Effector CD8-positive, alpha-beta T cell (primary cell): Measurements from ENCODE around the gene MRPS27.

Experiments used
- DNase-seq: peaks from one replicate; lab custom pipeline; 2025; lab: John Stamatoyannopoulos, UW

The MRPS27 gene

DNA sequence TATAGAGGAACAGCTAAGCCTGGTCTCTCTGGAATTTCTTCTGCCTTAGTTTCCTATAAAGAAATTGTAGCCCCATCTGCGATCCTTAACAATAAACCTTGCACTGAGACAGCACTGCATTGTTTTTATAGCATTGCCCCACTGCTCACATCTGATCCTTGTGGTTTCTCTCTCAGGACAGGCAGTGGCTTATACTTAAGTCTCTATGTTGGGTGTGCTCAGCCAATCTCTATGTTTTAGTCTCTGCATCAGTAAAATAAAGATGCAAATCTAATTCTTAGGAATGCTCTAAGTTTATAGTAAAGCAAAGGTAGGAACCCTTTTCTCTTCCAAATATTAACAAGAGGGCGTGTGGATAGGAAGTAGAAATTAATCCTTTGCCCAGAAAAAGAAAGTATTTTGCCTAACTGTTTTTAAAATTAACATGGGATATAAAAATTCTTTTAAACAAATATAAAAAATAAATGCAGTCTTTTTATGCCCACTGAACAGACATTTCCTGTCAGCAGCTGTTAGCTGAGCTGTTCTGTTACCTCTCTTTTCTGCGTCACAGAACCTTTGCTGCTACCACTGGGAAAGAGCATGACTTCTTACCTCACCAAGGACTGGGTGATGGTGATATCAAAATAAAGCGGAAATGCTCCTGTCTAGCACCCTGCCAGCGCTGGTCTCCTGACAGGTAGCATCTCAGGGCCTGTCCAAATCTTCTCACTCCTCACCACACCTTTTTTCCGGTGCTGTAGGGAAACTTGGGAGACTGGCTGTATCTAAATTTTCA lies 29.5 kb downstream of the MRPS27 start:
- DNase-seq = no peak

GRCh38 chr5:72288924-72289323 lies 31.1 kb downstream of the MRPS27 start:
- no peak for DNase-seq

DNA sequence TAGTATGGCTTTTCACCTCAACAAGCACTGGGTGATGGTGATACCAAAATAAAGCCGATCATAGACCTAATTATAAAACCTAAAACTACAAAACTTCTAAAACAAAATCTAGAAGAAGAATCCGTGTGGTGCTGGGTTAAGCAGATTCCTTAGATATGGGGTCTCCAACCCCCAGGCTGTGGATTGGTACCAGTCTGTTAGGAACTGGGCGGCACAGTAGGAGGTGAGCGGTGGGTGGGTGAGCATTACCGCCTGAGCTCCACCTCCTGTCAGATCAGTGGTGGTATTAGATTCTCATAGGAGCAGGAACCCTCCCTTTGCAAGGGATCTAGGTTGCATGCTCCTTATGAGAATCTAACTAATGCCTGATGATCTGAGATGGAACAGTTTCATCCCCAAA lies 33.2 kb downstream of the MRPS27 start:
- no peak for DNase-seq

DNA sequence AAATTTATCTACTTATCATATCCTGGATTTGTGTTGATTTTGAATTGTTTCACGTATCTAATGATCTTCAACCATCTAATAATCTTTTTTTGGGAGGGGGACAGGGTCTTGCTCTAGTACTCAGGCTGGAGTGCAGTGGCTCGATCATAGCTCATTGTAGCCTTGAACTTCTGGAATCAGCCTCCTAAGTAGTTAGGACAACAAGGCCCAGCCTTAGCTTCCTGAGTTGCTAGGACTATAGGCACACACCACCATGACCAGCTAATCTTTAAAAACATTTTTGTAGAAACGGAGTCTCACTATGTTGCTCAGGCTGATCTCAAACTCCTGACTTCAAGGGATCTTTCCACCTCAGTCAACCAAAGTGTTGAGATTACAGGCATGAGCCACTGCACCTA lies 34.6 kb downstream of the MRPS27 start:
- no peak for DNase-seq

GRCh38 chr5:72284559-72285423 lies 35.2 kb downstream of the MRPS27 start:
- DNase-seq = no peak

DNA sequence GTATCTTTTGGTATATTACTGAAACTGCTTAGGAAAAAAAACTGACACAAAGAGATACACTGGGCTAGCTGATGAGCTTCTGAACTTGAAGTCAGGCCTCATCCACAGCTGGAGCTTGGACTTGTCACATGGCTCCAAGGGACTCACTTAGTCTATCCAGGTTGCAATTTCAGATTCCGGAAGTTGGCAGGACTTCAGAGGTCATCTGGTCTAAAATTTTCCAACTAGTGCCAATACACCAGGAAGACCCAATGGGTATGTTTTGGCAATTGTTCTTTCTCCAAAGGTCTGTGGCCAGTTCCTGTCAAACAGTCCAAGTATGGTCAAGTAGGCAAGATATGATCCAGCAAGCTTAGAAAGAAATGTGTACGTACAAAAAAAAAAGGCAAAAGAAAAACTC lies 36.7 kb downstream of the MRPS27 start:
- DNase-seq = no peak

DNA sequence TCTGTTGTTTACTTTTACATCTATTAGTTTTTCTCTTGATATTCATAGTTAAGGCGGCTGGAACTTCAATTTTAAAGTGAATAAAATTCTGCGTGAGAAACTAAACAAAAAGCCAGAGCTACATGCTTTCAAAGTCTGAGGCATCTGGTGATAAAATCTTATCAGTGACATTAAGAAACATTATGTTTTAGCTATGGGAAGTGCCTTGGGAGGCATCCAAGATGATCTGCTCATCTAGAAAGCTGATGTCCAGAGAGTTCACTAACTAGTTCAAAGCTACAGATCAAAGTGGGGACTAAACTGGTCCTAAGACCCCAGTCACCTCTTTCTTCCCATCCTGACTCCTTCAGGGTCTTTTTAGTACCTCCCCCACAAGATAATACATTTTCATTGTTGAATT lies 37.2 kb downstream of the MRPS27 start:
- DNase-seq = no peak

DNA sequence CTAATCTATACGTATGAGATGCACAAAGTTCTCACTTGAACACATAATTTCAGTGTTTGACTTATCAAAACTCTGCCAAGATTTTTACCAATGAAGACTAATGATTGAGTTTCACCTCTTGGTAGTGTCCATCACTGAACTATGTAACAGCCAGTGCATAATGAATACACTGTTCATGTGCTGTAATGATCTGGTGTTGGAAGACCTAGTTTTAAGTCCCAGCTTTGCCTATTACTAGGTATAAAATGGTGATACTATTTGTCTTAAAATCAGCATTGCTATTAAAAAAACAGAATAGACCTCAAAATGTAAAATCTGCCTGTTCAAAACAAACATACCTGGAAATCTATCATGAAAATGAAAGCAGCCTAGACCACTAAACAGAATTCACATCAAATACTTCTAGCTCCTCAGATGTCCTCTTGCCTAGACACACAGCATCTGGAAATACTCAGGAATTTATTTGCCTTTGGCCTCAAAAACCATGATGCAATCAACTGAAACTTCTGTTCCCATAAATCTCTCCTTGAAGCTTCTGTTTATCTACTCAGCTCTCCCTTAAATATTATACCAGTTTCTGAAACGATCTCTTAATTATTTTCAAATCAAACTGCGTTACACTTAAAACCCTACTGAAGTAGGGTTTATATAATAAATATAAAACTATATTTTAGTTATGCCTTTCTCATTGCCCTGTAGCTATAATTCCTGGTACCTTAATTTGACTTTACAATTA lies 38.1 kb downstream of the MRPS27 start:
- no peak for DNase-seq

- DNase-seq = no peak
Measured at GRCh38 chr5:72281430-72281763, 38.6 kb downstream of the MRPS27 start.

DNA sequence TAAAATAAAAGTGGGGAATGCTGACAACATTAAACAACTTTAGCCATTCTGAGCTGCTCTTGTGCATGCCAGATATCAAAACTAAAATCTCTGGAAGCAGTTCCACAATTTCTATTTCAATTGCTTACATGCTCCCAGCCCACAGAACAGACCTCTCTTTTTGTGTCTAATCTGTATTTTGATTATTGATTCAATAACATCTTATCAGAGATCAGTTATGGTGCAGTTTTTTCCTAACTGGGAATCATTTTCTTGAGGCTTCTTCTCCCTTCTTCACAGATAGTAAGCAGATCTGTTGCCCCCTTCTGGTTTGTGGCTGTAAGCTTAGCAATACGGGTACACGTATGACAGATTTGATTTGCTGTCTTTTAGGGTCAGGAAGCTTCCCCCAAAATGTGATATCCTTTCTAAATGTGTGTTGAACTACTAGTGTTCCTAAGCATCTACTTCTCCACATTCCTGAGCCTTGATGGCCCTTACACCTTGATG lies 39.4 kb downstream of the MRPS27 start:
- no peak for DNase-seq

DNA sequence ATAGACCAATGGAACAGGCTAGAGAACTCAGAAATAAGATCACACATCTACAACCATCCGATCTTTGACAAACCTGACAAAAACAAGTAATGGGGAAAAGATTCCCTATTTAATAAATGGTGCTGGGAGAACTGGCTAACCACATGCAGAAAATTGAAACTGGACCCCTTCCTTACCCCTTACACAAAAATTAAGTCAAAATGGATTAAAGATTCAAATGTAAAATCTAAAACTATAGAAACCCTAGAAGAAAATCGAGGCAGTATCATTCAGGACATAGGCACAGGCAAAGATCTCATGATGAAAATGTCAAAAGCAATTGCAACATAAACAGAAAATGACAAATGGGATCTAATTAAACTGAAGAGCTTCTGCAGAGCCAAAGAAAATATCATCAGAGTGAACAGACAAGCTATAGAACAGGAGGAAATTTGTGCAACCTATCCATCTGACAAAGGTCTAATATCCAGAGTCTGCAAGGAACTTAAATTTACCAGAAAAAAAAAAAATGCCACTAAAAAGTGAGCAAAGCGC lies 43.8 kb downstream of the MRPS27 start:
- DNase-seq = no peak

- no peak for DNase-seq
Measured at GRCh38 chr5:72273547-72273946, 46.5 kb downstream of the MRPS27 start.

DNA sequence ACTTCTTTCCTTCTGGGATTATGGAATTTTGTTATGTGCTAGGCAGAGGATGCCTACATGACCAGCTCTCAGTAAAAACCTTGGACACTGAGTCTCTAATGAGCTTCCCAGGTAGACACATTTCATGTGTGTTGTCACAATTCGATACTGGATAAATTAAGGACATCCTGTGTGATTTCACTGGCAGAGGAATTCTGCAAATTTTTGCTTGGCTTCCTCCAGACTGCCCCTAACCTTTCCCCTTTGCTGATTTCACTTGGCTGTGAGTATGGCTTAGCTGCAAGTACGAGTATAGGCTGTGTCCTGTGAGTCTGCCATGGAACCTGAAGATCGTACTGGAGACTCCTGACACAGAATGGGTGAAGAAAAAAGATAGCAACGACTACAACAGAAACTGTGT lies 47.6 kb downstream of the MRPS27 start:
- DNase-seq = no peak

DNA sequence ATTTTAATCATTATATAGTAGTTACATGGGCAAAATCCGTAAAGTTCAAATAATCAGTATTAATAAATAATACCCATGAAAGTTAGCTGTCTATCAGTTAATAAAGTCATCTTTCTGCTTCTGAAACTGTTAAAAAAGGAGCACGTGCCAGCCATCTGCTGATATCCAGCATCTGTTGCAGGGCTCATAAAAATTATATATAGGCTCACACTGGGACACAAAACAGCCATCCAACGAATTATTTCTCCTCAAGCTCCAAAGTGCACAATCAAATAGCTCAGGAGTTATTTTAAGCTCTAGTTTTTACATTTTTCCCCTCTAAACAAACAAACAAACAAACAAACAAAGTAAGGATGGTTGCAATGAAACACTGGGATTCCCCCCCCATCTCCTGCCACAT lies 48.3 kb downstream of the MRPS27 start:
- no peak for DNase-seq

DNA sequence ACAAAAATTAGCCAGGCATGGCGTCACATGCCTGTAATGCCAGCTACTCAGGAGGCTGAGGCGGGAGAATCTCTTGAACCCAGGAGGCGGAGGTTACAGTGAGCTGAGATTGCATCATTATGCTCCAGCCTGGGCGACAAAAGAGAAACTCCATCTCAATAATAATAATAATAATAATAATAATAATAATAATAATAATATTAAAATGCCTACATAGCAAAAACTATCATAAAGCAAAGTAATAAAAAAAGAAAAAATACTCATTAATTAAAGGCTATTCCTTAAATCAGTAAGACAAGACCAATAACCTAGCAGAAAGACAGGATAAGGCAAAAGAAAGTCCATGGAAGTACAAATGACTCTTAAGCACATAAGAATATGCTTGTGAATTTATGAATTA lies 50.0 kb downstream of the MRPS27 start:
- no peak for DNase-seq

- no peak for DNase-seq
Measured at GRCh38 chr5:72269411-72269780, 50.6 kb downstream of the MRPS27 start.

GRCh38 chr5:72268753-72269410 lies 51.2 kb downstream of the MRPS27 start:
- DNase-seq = no peak

DNA sequence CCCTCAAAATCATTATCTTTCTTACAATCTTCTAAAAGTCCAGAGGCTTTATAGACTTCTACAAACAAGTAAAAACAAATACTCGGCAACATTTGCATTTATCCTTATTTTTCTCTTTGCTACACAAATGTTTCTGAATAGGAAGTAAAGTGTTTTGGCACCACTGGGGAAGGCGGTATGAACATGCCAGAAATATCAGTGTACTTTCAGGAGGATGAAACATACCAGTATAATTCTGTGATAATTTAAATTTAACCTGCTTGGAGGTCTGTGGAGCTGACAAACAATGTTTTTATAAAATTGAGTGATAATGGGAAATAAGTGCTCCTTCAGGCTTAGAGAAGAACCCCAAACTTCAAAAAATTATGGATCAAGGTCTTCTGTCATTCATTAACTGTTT lies 51.8 kb downstream of the MRPS27 start:
- DNase-seq = no peak

DNA sequence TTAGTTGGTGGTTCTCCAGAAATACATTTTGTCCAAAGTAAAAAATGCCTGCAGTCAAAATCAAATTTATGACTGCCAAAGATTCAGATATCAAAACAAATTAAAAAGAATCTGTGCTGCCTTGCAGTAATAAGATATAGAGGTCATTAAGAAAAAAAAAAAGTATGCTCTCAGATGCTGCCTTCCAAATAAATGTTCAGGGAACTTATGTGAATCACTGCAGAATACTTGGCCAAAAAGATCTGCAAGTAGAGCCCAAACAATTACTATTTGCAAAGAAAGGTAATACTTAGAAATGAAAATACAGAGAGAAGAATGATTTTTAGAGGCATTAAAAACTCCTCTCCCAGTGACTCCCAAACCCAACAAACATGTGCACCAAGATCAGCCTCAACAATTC lies 52.4 kb downstream of the MRPS27 start:
- no peak for DNase-seq

- DNase-seq = no peak
Measured at GRCh38 chr5:72266862-72267261, 53.2 kb downstream of the MRPS27 start.

DNA sequence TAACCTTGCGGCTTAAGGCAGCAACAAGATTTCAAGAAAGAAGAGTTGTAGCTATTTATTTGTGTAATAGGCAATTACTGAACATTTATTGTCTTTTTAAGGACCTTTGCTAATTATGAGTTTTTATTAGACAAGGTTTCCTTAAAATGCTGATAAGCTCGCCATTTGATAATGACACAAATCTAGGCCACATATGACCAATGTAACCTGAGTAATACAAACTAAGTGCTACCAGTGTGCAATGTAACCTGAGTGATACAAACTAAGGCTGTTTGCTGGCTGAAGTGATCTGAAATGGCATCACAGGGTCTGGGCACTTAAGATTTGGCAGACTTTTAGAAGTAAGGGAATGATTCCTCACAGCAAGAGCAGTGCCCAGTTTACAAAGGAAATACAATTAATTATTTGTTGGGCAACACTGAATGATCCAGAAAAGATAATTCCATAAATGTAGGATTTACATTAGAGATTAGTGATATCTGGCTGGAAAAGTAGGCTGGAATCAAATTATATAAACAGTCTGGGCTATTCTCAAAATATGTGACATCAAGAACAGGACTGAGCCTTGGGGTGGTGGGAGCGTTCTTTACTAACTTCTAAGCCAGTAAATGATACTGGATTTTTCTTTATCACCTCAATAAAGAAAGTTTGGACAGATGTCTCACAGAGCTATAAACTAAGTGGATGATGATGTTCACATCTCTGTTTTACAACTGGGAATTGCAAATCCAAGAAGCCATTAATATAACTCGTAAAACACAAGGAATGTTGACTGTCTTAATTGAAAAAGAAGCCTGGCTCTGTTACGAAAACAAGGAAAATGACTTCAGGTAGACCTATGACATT lies 54.8 kb downstream of the MRPS27 start:
- DNase-seq = no peak
